Measurements from ENCODE around the gene FADS1.

The FADS1 gene

GRCh38 chr11:61844909-61845565 is 28.2 kb upstream of the FADS1 start:
- DNase-seq, result no peak

DNA sequence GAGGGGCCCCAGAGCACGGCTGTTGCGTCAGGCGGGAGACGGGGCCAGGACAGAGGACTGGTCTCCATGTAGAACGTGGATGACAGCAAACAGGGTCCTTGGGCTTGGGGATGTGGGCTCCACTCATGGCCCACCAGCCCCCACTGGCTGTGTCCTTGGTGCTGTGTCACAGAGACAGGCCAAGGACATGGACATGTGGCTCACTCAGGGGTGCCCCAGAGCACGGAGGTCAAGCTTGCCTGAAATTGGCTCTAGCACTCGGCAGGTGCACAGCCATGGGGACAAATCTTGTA is 25.7 kb upstream of the FADS1 start:
- no peak for DNase-seq

DNA sequence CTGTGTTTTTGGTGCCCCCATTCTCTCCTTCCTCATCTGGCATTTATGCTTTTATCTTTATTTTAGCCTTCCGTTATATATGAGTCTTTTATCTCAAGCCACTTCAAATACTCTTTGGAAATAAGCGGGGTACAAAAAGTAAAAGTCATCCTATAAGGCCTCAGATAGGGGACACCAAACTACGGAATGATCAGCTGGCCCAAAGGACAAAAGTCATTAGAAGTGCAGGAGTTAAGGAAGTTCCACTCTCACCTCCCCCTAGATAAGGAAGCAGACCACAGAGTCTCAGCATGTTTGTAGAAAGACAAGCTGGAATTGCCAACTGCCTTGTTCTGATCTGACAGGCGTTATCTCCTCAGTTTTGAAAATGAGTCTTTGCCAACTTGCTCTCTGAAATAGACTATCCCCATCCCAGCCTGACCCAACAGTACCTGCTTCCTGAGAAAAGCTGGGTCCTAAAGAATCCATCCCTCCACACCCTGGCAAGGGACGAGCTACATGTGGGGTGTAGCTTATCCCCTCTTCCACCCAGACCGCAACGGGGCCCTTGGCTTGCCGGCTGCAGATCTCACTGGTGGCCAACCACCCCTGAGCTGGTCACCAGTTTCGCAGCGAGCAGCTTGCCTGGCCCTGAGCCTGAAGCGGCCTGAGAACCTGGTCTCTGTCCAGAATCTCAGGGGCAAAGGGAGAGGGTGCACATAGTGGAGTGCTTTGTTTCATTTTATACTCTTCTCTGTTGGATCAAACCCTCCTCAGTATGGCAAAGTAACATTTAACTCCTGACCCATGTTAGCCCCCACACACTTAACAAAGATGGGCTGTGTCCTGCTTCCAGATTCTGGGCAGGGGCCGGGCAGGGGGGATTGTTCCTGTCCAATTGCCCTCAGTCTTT is 25.1 kb upstream of the FADS1 start:
- DNase-seq, result no peak

GRCh38 chr11:61840371-61840770 is 23.6 kb upstream of the FADS1 start:
- DNase-seq, result no peak

GRCh38 chr11:61839742-61840141 is 22.9 kb upstream of the FADS1 start:
- DNase-seq, result no peak

- DNase-seq, result no peak
Measured at GRCh38 chr11:61838921-61839320, 22.1 kb upstream of the FADS1 start.

DNA sequence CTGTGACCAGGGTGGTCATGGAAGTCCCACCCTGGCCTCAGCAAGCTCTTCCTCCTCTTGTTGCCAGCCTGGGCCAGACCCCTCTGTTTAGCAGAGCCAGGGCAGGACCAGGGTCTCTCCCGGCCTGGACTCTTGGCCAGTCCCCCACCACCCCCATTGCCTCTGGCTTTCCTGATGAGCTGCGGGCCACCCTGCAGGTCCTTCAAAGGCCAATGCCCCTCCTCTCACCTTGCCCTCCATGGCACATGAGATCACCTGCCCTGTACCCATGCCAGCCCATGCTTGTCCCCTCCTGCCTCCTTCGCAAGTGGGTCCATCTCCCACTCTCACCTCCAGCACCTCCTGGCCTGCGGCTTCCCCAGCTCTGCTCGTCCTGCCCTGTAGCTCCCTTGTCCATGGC is 21.7 kb upstream of the FADS1 start:
- DNase-seq, result no peak

DNA sequence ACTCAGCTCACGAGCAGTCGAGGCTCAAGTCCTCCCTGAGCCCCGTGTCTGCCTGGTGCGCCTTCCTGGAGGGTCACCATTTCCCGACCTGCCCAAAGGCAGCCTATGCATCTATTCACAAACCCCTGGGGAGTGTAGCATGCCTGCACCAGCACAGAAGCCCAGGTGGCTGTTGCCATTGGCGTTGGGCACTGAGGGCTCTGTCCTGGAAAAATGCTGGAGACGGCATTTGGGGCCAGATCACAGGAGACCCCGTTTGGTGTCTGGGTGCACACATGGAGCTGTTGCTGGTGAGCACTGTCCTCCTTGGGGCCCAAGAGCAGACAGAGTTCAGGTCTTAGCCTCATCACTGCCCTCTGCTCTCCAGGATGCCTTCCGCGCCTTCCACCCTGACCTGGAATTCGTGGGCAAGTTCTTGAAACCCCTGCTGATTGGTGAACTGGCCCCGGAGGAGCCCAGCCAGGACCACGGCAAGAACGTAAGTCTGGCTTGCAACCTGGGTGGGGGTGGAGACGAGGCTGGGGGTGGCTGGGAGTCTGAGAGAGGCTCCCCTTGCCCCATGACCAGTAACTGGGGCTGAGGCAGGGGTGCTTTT is 20.7 kb upstream of the FADS1 start:
- no peak for DNase-seq

- DNase-seq, result no peak
Measured at GRCh38 chr11:61836193-61836592, 19.4 kb upstream of the FADS1 start.

DNA sequence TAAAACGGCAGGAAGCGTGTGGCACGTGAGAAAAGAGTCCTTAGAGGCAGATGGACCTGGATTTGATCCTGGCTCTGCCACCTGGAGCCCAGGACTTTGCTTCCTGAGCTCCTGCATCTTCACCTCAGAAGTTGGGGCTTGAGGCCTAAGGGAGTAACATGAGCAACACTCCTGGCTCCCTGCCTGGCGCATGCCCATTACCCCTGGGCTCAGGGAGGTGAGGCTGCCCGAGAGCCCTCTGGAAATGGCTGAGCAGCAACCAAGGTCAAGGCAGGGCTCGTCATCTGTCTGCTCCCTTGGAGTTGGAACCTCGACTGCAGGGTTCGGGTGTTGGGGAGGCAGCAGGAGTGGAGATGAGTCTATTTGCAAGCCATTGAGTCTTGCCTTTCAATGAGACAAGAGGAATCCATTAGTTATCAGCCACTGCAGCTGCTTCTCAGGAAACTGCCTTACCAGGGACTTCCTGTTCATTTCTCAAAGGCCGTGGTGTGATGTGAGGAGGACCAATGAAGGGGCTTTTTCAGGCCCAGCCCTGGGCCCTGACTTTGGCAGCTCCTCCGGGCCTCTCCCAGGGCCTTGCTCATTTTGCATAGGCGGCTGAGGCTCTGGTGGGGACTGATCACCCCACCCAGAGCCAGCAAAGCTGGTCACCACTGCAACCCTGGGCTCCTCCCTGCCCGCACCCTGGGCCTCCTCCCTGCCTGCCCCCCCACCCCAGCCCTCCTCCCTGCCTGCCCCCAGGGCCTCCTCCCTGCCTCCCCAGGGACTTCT is 17.7 kb upstream of the FADS1 start:
- peak; percentile 44 for DNase-seq

- no peak for DNase-seq
Measured at GRCh38 chr11:61833926-61834277, 17.1 kb upstream of the FADS1 start.

DNA sequence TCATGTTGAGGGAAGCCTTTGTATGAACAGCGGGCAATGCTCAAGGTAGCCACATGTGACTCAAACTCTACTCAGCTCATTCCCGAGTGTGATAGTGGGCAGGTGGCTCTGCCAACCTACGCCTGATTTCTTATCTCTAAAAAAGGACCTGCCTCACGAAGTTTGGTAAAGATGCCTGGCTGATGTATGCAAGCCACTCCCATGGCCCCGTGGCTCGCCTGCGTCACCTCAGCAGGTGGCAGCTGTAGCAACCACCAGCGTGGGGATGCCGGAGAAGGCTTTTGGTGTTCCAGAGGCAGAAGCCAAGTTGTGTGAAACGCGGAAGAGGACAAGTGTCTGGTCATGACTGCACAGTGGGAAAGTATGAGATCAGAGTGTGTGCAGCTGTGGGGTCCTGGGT is 16.7 kb upstream of the FADS1 start:
- no peak for DNase-seq

DNA sequence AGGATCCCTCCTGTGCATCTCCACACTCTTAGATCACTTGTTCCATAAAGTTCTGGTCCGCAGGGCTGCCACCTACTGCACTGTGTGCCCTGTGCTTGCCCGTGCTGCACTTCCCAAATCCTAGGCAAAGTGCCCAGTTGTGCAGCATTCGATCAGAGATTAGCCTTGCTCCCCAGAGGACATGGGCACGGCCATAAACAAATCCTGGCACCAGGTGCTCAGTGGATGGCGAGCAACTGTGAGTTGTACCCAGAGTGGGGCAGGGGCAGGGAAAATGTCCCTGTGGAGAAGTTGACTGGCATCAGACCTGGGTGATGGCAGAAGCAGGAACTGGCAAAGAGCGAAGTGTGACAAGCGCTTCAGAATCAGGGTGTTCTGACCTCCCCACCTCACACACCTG is 16.0 kb upstream of the FADS1 start:
- DNase-seq, result no peak

DNA sequence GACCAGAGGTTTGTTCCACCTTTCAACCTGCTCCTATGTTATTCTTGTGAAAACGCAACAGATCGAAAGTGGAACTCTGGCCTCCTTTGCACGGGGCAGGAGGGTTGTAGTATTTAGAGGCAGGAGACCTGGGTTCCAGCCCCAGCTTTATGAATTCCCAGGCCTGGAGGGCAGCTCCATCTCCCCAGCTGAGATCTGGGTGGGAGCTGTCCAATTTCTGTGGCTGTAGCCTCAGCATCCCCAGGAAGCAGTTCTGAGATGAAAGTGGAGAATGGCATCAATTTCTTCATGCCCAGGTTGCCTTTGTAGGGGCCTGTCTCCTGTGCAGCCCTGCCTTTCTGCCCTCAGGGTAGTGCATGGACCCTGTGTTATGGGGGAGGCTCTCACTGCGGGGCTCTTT is 15.4 kb upstream of the FADS1 start:
- no peak for DNase-seq

- no peak for DNase-seq
Measured at GRCh38 chr11:61830237-61831105, 13.7 kb upstream of the FADS1 start.

GRCh38 chr11:61829806-61830205 is 13.0 kb upstream of the FADS1 start:
- no peak for DNase-seq

DNA sequence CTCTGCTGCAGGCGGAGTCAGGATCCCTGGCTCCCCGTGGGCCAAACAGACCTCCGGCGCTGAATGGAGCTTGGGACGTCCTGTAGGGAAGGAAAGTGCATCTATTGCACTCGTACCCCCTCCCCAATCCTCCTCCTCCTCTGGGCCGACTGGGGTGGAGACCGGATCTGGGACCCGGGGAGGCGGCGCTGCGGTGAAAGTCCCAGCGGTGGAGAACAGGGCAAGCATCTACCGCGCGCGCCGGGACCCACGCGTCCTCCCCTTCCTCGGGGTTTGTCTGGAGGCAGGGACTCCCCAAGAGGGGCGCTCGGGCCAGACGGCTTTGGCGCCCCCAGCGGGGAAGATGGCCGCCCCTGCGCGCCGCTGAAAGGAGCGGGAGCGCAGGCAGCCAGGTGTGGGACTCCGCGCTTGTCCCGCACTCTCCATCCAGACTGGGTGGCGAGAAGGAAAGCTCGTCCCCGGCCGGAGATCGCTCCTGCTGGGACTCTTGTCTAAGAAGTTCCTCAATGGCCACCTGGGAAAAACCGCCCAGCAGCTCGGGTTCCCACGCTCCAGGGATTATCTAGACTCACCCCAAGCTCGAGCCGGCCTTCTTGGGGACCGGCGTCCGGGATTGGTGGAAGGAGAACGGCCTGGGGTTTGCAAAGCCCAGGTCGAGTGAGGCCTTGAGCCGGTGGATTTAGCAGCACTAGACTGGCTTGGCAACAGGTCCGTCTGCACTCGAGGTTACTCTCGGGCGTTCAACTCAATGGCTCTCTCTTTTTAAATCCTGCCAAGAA is 12.0 kb upstream of the FADS1 start:
- DNase-seq, result peak; percentile 56

GRCh38 chr11:61828379-61828628 is 11.5 kb upstream of the FADS1 start:
- no peak for DNase-seq

DNA sequence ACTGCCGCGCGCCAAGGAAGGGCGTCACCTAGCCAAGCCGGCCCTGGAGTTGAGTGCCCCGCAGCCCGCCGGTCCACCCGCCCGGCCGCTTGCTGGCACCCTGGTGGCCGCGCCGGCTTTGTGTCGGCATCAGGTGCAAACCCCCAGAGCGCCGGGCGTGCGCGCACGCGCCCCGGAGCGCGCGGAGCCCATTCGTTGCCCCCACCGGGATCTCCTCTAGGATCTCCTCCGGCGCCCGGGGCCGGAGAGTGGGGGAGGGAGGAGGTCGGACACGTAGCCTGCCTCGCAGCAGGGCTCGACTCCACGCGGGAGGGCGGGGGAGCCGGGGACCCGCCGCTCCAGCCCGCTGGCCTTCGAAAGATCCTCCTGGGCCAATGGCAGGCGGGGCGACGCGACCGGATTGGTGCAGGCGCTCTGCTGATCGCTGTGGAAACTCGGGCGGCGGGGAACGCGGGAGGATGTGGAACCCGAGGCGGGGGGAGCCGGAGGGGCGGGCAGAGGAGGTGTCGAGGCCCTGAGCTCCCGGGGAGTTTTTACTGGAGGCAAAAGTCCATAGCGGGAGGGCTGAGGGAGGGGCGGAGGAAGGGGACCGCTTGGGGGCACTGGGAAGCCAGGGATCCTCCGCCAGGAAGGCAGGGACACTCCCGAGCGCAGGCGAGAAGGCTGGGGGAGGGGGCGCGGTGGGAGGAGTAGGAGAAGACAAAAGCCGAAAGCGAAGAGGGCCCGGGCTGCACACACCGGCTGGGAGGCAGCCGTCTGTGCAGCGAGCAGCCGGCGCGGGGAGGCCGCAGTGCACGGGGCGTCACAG is 11.0 kb upstream of the FADS1 start, which contains the start of gene FADS2:
Gene FADS2 (plus strand): TSS at position 730 of the 808 bp plus-strand sequence. CDS start 91 bp downstream, outside the sequence.
- DNase-seq, result peak; percentile 68

DNA sequence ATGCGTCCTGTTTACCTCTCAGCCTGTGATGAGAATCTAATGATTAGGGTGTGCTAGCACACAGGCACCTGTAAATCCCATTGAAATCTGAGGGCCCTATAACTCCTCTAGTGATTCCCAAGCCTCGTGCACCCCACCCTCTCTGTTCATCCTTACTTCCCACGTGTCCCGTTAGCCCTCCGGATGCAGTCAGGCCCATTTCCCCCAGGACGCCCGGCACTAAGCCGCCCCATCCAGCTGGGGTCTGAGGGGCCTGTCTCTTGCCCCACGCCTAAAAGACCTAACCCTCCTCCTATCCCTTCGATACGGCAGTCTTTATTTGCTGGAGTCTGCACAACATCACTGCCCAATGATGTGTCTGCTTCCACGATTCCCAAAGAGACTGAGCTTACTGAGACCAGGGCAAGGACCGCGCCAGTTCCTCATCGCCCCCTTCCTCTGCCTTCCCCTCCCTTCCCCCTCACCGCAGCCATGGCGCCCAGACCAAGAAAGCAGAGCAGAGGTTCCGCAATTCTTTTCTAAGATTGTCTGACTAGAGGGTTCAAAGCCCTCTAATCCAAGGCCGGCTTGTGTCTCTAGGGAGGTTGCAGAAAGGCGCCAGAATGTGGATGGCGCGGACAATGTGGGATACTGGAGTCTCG is 10.2 kb upstream of the FADS1 start:
- DNase-seq, result no peak

GRCh38 chr11:61820174-61820573 is 3.4 kb upstream of the FADS1 start:
- no peak for DNase-seq

All from activated T-cell treated with anti-CD3 and anti-CD28 coated beads, Interleukin-2, amount 50 U/mL, for 1 hour (primary cell).